Stimulated activated CD4-positive, alpha-beta T cell treated with anti-CD3 and anti-CD28 coated beads, Interleukin-15, amount 100 ng/mL, for 24 hours (primary cell): ENCODE measurements around the gene VWA8.
A peak's percentile ranks its signal among the peaks of the same experiment; 100 is the strongest.
"Not testable (repeated sequence)": the region's sequence is repeated elsewhere in the genome, so short reads cannot be mapped to it uniquely, and the experiment has no call there.

Experiments
- DNase-seq: peaks from one replicate; pipeline ENCODE4 v3.0.0-alpha.2; 2020

Gene VWA8

GRCh38 chr13:41919741-41920487, 41.0 kb downstream of the VWA8 start:
- DNase-seq, result no peak

- no peak for DNase-seq
Measured at GRCh38 chr13:41919031-41919740, 41.7 kb downstream of the VWA8 start.

GRCh38 chr13:41917641-41918040, 43.3 kb downstream of the VWA8 start:
- no peak for DNase-seq

GRCh38 chr13:41916173-41916954, 44.5 kb downstream of the VWA8 start:
- no peak for DNase-seq

- no peak for DNase-seq
Measured at GRCh38 chr13:41915081-41915480, 45.8 kb downstream of the VWA8 start.

GRCh38 chr13:41914552-41914951, 46.4 kb downstream of the VWA8 start:
- no peak for DNase-seq

- DNase-seq, result no peak
Measured at GRCh38 chr13:41909506-41909905, 51.4 kb downstream of the VWA8 start.

GRCh38 chr13:41905600-41906254, 55.2 kb downstream of the VWA8 start:
- DNase-seq, result no peak

GRCh38 chr13:41900918-41901317, 60.0 kb downstream of the VWA8 start:
- peak; percentile 30 for DNase-seq

- not testable (repeated sequence) for DNase-seq
Measured at GRCh38 chr13:41898411-41898810, 62.5 kb downstream of the VWA8 start.

GRCh38 chr13:41897126-41897525, 63.8 kb downstream of the VWA8 start:
- DNase-seq, result no peak

- DNase-seq, result no peak
Measured at GRCh38 chr13:41895478-41895877, 65.4 kb downstream of the VWA8 start.

- DNase-seq, result no peak
Measured at GRCh38 chr13:41891119-41891518, 69.8 kb downstream of the VWA8 start.

GRCh38 chr13:41883147-41883546, 77.8 kb downstream of the VWA8 start:
- DNase-seq, result no peak

GRCh38 chr13:41881890-41882289, 79.0 kb downstream of the VWA8 start:
- DNase-seq, result not testable (repeated sequence)

GRCh38 chr13:41880966-41881365, 79.9 kb downstream of the VWA8 start:
- no peak for DNase-seq

- no peak for DNase-seq
Measured at GRCh38 chr13:41864658-41865057, 96.3 kb downstream of the VWA8 start.

GRCh38 chr13:41862659-41863058, 98.2 kb downstream of the VWA8 start:
- DNase-seq, result not testable (repeated sequence)

GRCh38 chr13:41859565-41859964, 101.3 kb downstream of the VWA8 start:
- no peak for DNase-seq

GRCh38 chr13:41858780-41859179, 102.1 kb downstream of the VWA8 start:
- DNase-seq, result no peak

- no peak for DNase-seq
Measured at GRCh38 chr13:41854758-41855157, 106.2 kb downstream of the VWA8 start.

- DNase-seq, result no peak
Measured at GRCh38 chr13:41851351-41851750, 109.6 kb downstream of the VWA8 start.
